Stimulated activated naive CD8-positive, alpha-beta T cell treated with anti-CD3 and anti-CD28 coated beads, Interleukin-15, Interleukin-2, amounts not matched to agents 100 U/mL and 50 U/mL, for 24 hours (primary cell): ENCODE measurements around the gene PLD1.

ENCODE experiments used
- ATAC-seq: fragments of 150-1000 bp; cut with Tn5 transposase; one replicate; pipeline ENCODE4 v1.10.0; 2021
- DNase-seq: peaks from one replicate; pipeline ENCODE4 v3.0.0; 2021

The PLD1 gene

DNA sequence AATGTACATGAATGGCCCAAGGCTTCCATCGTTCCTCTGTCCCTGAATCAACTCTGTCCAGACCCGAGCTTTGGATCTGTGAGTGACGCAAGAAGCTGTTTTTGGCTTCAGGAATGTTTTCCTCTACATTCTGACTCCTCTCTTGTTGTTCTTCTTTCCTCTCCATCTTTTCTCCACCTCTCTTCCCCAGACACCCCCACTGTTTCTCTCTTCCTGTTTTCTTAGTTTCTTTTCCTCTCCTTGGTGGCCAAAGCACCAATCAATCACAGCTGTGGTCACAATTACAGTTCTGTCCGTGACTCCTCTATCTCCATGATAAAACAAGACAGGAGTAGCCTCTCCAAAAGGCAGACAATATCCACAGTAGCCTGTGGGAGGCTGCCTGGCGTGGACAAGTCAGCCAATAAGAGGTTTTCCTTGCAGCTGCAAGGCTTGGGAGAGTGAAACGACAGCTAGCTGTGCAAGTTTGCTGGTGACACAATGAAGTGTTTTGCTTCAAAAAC lies 28.0 kb upstream of the PLD1 start:
- no peak for ATAC-seq
- no peak for DNase-seq

- DNase-seq: no peak
- no peak for ATAC-seq
Measured at GRCh38 chr3:171837698-171838097, 27.4 kb upstream of the PLD1 start.

DNA sequence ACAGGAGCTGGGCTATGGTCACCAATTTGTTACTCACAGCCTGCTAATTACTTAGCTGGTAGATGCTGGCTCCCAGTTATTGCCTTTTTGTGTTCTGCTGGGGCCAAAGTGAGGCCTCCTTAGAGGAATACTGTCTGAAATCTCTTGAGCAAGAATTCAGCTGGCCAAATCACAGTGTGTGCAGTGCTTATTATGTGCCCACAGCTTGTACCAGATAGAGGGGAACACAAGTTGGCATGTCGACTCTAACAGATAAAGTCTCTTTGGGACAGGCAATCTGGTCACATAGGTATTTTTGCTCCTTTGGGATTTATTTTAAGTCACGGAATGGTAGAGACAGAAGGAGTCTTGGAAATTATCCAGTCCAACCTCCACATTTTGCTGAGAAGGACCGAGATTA lies 26.6 kb upstream of the PLD1 start:
- ATAC-seq: no peak
- DNase-seq: no peak

DNA sequence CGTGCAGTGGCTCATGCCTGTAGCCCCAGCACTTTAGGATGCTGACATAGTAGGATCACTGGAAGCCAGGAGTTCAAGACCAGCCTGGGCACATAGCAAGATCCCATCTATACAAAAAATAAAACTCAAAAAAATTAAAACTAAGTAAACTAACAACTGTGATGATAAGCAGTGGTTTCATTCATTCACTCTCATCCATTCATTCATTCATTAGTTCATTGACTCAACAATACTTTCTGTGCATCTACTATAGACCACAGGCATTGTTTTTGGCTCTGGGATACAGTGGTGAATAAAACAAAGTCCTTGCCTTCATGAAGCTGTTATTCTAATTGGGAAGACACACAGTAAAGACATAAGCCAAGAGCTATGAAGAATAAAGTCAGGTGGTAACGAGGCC lies 25.3 kb upstream of the PLD1 start:
- ATAC-seq: no peak
- DNase-seq: no peak

DNA sequence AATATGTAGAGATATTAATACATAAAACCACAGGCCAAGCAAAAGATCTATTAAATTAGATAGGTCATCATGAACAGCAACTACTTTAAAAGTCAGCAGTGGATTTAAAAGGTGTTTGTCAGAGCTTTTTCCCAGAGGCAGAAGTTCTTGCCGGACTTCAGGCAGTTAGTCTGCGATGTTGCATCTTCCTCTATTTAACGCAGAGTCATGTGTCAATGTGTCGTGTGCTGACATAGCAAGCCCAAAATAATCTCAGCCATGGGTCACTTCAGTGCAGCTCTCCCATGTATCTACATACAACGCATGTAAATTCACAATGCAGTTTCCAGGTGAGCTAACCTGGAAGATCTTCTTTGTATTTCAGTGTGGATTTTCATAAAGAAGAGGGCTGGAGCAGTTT lies 24.8 kb upstream of the PLD1 start:
- ATAC-seq (no peak), DNase-seq (no peak)

DNA sequence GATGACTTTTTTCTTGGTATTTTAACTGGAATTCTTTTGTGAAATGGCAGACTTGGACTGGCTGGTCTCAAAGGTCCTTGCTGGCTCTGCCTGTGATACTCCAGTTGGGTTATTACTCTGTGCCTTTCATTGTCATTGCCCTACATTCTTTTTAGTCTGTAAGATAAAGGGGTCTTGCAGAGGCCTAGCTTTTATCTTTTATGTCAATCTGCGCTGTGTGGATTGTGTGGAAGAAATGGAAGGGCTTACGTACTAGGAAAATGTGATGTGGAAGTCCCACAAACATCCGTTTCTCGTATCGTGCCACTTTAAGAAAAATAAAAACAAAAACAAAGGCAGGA lies 24.1 kb upstream of the PLD1 start:
- ATAC-seq: no peak
- DNase-seq: no peak

- no peak for DNase-seq
- ATAC-seq: peak; percentile 36
Measured at GRCh38 chr3:171833789-171834460, 23.6 kb upstream of the PLD1 start.

DNA sequence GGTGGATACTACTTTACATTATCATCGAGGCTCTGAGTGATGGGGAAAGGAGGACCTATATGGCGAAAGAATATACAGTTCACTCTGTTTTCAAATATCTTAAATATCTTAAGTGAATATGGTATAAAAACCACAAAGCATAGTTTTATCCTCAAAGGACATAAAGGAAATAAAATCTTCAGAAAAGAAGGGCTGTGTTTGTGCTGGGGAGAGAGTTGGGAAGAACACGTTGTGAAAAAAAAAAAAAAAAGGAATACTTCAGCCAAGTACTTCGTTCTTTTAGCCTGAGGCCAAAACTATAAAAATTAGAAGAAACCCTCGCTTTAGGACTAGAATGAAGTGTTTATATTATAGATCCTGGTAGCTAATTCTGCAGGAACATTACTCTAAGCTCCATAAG lies 22.7 kb upstream of the PLD1 start:
- ATAC-seq (no peak), DNase-seq (no peak)

- ATAC-seq: no peak
- DNase-seq: no peak
Measured at GRCh38 chr3:171831936-171832335, 21.7 kb upstream of the PLD1 start.

DNA sequence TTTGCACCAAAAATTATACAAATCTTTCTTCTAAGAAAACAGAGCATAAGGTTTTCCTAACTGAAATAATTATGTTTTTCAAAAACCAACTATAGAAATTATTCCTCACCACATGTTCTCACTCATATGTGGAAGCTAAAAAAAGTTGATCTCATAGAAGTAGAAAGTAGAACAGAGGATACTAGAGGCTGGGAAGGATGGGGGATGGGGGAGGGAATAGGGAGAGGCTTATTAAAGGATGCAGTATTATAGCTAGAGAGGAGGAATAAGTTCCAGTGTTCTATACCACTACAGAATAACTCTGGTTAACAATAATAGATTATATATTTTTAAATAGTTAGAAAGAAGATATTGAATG lies 20.2 kb upstream of the PLD1 start:
- DNase-seq (no peak), ATAC-seq (no peak)

- ATAC-seq (no peak), DNase-seq (peak; percentile 18)
Measured at GRCh38 chr3:171829841-171830517, 19.7 kb upstream of the PLD1 start.

DNA sequence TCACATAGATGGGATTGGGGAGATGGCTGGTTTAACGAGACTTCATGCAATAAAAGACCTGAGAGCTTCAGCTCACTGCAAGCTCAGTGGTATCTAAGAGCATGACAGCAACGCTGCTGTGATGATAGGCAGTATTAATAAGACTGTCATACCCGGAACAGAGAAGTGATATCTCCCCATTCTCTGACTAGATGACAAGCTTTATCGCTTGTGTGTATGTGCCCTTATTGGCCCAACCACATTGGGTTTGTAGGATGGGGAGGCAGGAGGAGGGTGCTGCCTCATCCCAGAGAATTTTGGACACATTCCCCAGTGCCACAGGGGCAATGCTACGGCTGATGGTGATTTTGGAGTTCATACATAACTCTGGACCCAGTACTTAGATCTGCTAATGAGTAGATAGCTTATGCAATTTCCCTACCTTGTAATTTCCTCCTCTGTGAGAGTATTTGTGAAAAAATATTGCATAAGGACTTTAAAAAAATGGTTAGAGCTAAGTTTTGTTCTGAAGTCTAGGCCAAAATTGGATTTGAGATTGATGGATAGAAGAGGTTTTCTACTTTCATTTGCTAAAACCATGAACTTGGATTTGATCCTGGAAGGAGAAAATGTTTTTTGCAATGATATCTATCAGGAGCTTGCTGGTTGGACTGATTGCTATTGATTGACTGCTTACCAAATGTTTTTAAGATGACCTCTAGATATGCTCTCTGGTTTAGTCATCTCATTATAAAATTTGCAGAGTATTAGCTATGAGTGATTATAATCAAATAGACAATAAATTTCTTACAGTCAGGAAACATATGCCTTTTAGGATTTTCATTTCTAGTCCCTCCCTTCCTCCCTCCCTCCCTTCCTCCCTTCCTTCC lies 18.9 kb upstream of the PLD1 start:
- no peak for DNase-seq
- no peak for ATAC-seq

DNA sequence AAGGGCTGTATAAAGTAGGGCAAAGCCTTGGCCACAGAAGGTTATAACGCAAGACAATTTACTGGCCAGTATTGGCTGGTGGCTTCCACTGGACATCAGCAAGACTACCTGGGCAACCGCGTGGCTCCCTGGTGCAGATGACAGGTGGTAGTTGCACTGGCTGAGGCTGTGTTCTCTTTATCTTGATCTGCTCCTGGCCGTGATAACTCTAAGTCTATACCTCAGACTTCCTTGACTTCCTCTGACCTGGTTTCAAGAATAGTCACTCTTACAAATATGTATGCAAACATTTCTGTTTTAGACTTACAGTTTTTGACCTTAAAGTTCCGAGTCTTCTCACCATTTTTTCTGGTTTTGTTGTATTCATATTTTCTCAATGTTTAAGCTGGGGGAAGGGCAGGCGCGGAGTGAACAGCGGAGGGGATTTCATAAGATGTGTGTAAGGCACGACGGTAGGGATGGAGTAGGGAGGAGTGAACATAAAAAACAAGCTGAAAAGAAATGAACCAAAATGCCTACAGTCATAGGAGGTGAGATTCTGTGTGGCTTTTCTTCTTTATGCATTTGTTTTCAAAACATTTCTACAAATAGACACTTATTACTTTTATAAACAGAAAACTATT lies 17.7 kb upstream of the PLD1 start:
- ATAC-seq: no peak
- DNase-seq: no peak

GRCh38 chr3:171827385-171827784 lies 17.1 kb upstream of the PLD1 start:
- ATAC-seq (peak; percentile 29), DNase-seq (no peak)

- ATAC-seq: no peak
- DNase-seq: no peak
Measured at GRCh38 chr3:171825222-171825828, 15.0 kb upstream of the PLD1 start.

DNA sequence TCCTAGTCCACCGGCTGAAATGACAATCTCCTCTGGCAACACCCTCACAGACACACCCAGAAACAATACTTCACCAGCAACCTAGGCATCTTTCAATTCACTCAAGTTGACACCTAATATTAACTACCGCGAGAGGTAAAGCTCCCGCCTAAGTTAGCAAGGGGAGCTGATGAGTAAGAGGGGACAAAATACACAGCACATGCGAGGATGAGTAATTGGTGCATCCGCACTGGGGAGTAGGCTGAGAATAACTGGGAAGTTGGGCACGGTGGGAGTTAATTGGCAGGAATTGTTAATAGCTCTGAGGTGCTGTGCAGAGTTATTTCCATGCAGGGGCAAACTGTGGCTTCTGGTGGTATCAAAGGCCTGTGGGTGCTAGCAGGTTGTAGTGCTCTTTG lies 14.5 kb upstream of the PLD1 start:
- DNase-seq (no peak), ATAC-seq (no peak)

GRCh38 chr3:171824116-171824515 lies 13.8 kb upstream of the PLD1 start:
- ATAC-seq (no peak), DNase-seq (no peak)

DNA sequence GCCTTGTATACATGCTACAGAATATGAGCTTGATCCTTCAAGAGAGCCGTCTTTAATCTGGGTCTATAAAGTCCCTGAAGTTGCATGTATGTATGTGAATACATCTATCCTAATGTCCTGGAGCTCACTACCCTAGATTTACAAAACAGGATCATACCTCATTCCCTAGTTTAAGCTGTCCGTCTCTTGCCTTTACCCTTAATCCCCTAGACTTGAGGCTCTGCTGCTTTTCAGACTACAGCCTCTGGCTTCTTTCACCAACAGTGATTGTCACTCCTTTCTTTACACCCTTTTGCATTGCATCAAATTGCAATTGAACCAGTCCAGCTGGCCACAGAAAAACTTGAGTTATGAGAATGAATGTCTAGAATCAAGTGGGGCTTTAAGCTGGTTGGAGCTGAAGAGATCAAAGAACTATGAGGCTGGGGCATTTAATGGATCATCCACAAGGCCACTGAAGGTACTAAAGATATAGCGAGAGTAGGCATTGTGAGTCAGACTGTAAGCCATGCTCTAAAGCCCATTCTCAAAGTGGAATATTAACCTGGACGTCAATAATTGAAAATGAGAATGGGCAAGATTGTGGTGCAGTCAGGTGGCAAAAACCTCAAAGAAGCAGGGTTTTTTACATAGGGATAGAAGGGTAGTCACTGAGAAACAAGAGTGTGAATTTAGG lies 12.3 kb upstream of the PLD1 start:
- no peak for ATAC-seq
- no peak for DNase-seq

- ATAC-seq (peak; percentile 49), DNase-seq (no peak)
Measured at GRCh38 chr3:171821778-171822358, 11.6 kb upstream of the PLD1 start.

DNA sequence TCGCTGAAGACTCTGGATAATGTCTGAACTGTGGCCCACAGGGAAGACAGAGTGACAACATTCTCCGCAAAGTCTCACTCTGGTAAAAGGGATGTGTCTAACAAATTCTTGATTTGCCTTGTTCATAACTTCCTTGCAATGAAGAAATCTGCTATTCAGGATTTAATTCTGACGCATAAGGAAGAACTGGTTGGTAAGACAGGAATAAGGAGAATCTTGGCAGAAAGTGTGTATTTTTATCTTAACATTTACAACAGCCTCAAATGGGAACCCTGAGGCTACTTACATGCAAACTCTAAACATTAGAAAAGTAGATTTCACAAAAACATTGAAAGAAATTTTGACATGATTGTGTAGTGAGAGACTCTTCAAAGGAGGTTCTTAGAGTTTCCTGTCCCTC lies 10.8 kb upstream of the PLD1 start:
- DNase-seq: no peak
- ATAC-seq: no peak

- ATAC-seq (no peak), DNase-seq (no peak)
Measured at GRCh38 chr3:171817074-171817800, 7.0 kb upstream of the PLD1 start.
